Mesothelial cell of epicardium (in vitro differentiated cells): ENCODE measurements around the gene SERPINB6. TPM values are rescaled to one million over a fixed set of nuclear protein-coding genes. Genes with fewer than 3 reads are reported as not detected.
"Not testable (repeated sequence)": the region's sequence is repeated elsewhere in the genome, so short reads cannot be mapped to it uniquely, and the experiment has no call there.

Experiments used
- DNase-seq, 2 experiments: peaks; one replicate each; pipeline ENCODE4 v3.0.0; 2021; ENCODE audit warnings: low spot score in 2 of 2; ENCODE audit not compliant: unreplicated experiment in 2 of 2
- H3K27ac Mint-ChIP-seq: 2 replicates; pipeline ENCODE4 v1.8.0; 2021; ENCODE audit warnings: mixed read lengths
- H3K27me3 Mint-ChIP-seq: 2 replicates; pipeline ENCODE4 v1.8.0; 2021; ENCODE audit warnings: low read depth, mixed read lengths
- H3K36me3 Mint-ChIP-seq: 2 replicates; pipeline ENCODE4 v1.8.0; 2021; ENCODE audit warnings: mixed read lengths
- H3K4me1 Mint-ChIP-seq: 2 replicates; pipeline ENCODE4 v1.8.0; 2021; ENCODE audit warnings: mixed read lengths
- H3K4me3 Mint-ChIP-seq: 2 replicates; pipeline ENCODE4 v1.8.0; 2021; ENCODE audit warnings: mild to moderate bottlenecking, moderate library complexity, mixed read lengths
- H3K9me3 Mint-ChIP-seq: 2 replicates; pipeline ENCODE4 v1.8.0; 2021; ENCODE audit warnings: mixed read lengths
- total RNA-seq: library from RNA; stranded (reverse); gene quantifications from 3 replicates; pipeline ENCODE4 v1.2.1, GENCODE V29; 2021
- TF ChIP-seq, protein P1 (sequence below): fragments of 200-600 bp; sonication (generic); IDR thresholded peaks from one replicate; pipeline ENCODE4 v1.5.0; 2021; ENCODE audit warnings: antibody characterized with exemption; ENCODE audit not compliant: unreplicated experiment

SERPINB6 gene
- total RNA-seq, 1 donor from 2014 or later: 93.4 TPM

DNA sequence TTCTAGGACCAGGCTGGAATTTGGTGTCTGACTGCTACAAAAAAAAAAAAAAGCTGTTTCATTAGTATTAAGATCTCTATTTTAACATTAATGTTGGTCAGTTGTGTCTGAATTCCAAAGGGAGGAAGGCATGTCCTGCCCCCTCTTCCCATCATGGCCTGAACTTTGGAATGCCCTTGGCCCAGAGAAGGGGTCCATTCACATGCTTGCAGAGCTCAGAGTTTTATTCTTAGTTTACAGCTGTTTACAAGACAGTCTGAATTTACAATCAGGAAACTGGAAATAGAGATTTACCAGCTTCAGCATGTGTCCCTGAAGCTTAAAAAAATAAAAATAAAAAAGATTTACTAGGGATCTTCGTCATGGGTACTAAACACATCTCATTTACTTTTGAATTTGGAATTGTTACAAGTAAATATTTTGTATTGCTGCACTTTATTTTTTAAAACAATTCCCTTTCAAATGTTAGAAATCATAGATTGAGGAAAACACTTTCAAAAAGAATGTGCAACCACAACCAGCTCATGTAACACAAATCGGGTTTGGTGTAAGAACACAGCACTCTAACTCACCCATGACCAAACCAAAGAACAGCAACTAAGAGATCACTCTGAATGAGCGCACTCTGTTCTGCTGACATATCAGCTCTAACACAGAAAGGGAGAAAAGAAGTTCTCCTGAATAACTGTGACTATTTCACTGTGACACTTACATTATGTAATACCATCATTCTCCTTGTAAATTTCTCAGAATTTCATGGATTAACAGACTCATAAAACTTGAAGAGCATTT lies 6.6 kb upstream of the SERPINB6 start:
- no peak for DNase-seq
- Mint-ChIP-seq H3K4me3 (no peak overlapping the region), H3K9me3 (no peaks in the 10 kb centered on the region), H3K27ac (no peak overlapping the region), H3K36me3 (no peaks in the 10 kb centered on the region), H3K4me1 (peaks cover 28% of the 10 kb centered on the region), H3K27me3 (no peaks in the 10 kb centered on the region)
- TF ChIP-seq, protein P1, sequence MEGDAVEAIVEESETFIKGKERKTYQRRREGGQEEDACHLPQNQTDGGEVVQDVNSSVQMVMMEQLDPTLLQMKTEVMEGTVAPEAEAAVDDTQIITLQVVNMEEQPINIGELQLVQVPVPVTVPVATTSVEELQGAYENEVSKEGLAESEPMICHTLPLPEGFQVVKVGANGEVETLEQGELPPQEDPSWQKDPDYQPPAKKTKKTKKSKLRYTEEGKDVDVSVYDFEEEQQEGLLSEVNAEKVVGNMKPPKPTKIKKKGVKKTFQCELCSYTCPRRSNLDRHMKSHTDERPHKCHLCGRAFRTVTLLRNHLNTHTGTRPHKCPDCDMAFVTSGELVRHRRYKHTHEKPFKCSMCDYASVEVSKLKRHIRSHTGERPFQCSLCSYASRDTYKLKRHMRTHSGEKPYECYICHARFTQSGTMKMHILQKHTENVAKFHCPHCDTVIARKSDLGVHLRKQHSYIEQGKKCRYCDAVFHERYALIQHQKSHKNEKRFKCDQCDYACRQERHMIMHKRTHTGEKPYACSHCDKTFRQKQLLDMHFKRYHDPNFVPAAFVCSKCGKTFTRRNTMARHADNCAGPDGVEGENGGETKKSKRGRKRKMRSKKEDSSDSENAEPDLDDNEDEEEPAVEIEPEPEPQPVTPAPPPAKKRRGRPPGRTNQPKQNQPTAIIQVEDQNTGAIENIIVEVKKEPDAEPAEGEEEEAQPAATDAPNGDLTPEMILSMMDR: no peak

DNA sequence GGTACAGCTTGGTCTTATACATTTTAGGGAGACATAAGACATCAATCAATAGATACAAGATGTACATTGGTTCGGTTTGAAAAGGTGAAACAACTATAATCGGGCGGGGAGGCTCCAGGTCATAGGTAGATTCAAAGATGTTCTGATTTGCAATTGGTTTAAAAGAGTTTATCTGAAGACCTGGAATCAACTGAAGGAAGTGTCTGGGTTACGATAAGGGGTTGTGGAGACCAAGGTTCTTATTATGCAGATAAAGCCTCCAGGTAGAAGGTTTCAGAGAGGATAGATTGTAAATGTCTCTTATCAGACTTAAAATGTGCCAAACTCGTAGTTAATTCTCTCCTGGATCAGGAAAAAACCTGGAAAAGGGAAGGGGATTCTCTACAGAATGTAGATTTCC lies 5.9 kb upstream of the SERPINB6 start:
- no peaks in the 10 kb centered on the region for H3K9me3 Mint-ChIP-seq
- H3K27me3 Mint-ChIP-seq: no peaks in the 10 kb centered on the region
- no peak overlapping the region for H3K4me3 Mint-ChIP-seq
- no peak for DNase-seq
- H3K36me3 Mint-ChIP-seq: no peaks in the 10 kb centered on the region
- H3K4me1 Mint-ChIP-seq: peaks cover 33% of the 10 kb centered on the region
- TF ChIP-seq, protein P1: no peak
- no peak overlapping the region for H3K27ac Mint-ChIP-seq

DNA sequence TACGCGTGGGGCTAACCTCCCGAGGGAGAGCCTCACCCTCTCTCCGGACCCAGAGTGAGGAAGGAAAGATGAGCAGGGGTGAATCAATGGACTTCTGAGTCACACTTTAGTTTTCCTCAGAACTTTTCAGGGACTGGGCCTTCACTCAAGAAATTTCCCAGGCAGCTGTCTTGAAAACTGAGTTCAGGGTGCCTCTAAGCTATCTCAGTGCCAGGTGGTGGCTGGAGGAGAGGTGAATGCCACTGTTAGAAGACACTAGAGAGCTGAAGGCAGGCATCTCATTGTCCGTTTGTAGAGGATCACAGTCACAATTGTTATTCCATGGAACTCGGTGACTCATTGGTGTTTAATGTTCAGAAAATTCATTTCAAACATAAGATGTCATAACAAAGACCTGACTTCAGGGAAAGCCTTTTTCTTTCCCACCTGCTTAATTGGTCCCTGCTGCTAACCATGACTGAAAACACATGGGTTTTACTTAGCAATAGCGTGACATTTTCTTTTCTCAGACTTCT lies 5.3 kb upstream of the SERPINB6 start:
- Mint-ChIP-seq H3K27me3 (no peaks in the 10 kb centered on the region), H3K4me1 (peaks cover 39% of the 10 kb centered on the region), H3K9me3 (no peaks in the 10 kb centered on the region), H3K27ac (no peak overlapping the region), H3K36me3 (no peaks in the 10 kb centered on the region), H3K4me3 (no peak overlapping the region)
- TF ChIP-seq, protein P1: no peak
- DNase-seq: no peak

DNA sequence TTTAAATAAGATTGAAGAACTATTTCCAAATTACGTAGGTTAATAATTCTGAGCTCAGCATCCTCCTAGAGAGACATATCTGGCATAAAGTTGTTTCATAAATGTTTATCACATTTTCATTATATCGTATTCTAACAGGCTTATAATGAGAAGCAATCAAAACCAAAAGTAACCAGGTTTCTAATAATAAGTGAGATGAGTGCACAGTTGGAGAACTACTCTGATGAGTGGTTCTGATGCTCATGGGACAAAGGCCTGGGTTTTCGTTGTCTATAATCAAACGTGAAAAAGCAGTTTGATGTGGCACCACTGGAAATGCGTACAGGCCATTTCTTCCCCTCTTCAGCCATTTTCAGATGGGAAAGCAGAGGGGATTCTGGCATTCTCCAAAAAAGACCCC lies 4.7 kb upstream of the SERPINB6 start:
- H3K27me3 Mint-ChIP-seq: no peaks in the 10 kb centered on the region
- H3K27ac Mint-ChIP-seq: no peak overlapping the region
- TF ChIP-seq, protein P1: no peak
- peaks cover 36% of the 10 kb centered on the region for H3K4me1 Mint-ChIP-seq
- H3K36me3 Mint-ChIP-seq: no peaks in the 10 kb centered on the region
- no peak overlapping the region for H3K4me3 Mint-ChIP-seq
- DNase-seq: no peak
- H3K9me3 Mint-ChIP-seq: no peaks in the 10 kb centered on the region

DNA sequence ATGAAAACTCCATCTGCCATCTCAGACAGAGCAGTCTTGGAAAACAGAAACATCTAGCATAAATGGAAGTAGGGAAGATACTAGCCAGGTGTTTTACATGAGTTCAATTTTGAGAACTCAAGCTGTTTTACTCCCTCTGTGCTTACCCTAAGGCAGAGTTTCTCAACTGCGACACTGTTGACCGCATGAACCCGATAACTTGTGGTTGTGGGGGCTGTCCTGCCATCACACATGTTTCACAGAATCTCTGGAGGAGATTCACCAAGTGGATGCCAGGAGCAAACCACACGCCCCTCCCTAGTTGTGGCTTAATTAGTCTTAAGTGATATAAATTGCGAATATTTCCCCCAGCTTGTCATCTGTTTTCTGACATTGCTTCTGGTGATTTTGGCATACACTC lies 2.3 kb upstream of the SERPINB6 start:
- peak overlapping the region; percentile 78 for H3K27ac Mint-ChIP-seq
- DNase-seq: no peak
- H3K36me3 Mint-ChIP-seq: peaks cover under 1% of the 10 kb centered on the region
- H3K9me3 Mint-ChIP-seq: no peaks in the 10 kb centered on the region
- peaks cover 45% of the 10 kb centered on the region for H3K4me1 Mint-ChIP-seq
- no peak overlapping the region for H3K4me3 Mint-ChIP-seq
- TF ChIP-seq, protein P1: no peak
- H3K27me3 Mint-ChIP-seq: no peaks in the 10 kb centered on the region

DNA sequence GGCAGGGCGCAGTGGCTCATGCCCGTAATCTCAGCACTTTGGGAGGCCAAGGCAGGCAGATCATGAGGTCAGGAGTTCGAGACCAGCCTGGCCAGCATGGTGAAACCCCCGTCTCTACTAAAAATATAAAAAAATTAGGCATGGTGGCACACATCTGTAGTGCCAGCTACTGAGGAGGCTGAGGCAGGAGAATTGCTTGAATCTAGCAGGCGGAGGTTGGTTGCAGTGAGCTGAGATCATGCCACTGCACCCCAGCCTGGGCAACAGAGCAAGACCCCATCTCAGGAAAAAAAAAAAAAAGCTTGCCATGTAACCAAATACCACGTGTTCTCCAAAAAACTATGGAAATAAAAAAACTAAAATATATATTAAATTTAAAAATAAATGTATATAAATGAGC lies 1.8 kb upstream of the SERPINB6 start:
- not testable (repeated sequence) for H3K4me3 Mint-ChIP-seq, H3K27ac Mint-ChIP-seq, DNase-seq, H3K9me3 Mint-ChIP-seq, H3K36me3 Mint-ChIP-seq, H3K27me3 Mint-ChIP-seq
- peaks cover 43% of the 10 kb centered on the region for H3K4me1 Mint-ChIP-seq

DNA sequence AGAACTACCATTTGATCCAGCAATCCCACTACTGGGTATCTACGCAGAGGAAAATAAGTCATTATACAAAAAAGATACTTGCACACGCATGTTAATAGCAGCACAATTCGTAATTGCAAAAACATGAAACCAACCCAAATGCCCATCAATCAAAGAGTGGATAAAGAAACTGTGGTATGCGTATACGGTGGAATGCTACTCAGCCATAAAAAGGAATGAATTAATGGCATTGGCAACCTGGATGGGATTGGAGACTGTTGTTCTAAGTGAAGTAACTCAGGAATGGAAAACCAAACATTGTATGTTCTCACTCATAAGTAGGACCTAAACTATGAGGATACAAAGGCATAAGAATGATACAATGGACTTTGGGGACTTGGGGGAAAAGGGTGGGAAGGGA lies 1.3 kb upstream of the SERPINB6 start:
- not testable (repeated sequence) for DNase-seq, H3K36me3 Mint-ChIP-seq, H3K27me3 Mint-ChIP-seq, H3K9me3 Mint-ChIP-seq
- Mint-ChIP-seq H3K4me1 (peaks cover 40% of the 10 kb centered on the region), H3K4me3 (peak overlapping the region; percentile 75), H3K27ac (peak overlapping the region; percentile 92)

DNA sequence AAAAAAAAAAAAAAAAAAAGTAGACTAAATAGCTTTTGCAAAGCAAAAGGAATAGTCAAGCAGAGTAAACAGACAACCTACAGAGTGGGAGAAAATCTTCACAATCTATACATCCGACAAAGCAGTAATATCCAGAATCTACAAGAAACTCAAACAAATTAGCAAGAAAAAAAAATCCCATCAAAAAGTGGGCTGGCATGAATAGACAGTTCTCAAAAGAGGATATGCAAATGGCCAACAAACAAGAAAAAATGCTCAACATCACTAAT lies 786 bp upstream of the SERPINB6 start:
- H3K9me3 Mint-ChIP-seq, DNase-seq, H3K36me3 Mint-ChIP-seq, H3K27me3 Mint-ChIP-seq: not testable (repeated sequence)
- H3K27ac Mint-ChIP-seq: peak overlapping the region; percentile 92
- H3K4me1 Mint-ChIP-seq: peaks cover 40% of the 10 kb centered on the region
- peak overlapping the region; percentile 75 for H3K4me3 Mint-ChIP-seq
